SIG-M5 treated with dmso at 0.1 percent for 504 hours (cell line): Measurements from ENCODE around the gene SLC35G6.
"Not testable (repeated sequence)": the region's sequence is repeated elsewhere in the genome, so short reads cannot be mapped to it uniquely, and the experiment has no call there.

ENCODE experiments used
- DNase-seq: peaks from one replicate; lab custom pipeline; 2025; ENCODE audit not compliant: unreplicated experiment; lab: John Stamatoyannopoulos, UW

The SLC35G6 gene

GRCh38 chr17:7481275-7481674, at the start of gene SLC35G6:
Gene SLC35G6 (plus strand): TSS chr17:7481446. CDS start chr17:7481517, 71 bp downstream.
- not testable (repeated sequence) for DNase-seq

GRCh38 chr17:7432296-7432695, 49.0 kb upstream of the SLC35G6 start:
- no peak for DNase-seq

GRCh38 chr17:7435676-7436555, 45.3 kb upstream of the SLC35G6 start:
- peak; percentile 73 for DNase-seq

- DNase-seq: peak; percentile 65
These were observed 44.5 kb upstream of the SLC35G6 start for GRCh38 chr17:7436556-7437368.

- DNase-seq: no peak
These were observed 43.8 kb upstream of the SLC35G6 start for GRCh38 chr17:7437369-7437863.

GRCh38 chr17:7437950-7438614, 43.2 kb upstream of the SLC35G6 start:
- DNase-seq: peak; percentile 61

DNA sequence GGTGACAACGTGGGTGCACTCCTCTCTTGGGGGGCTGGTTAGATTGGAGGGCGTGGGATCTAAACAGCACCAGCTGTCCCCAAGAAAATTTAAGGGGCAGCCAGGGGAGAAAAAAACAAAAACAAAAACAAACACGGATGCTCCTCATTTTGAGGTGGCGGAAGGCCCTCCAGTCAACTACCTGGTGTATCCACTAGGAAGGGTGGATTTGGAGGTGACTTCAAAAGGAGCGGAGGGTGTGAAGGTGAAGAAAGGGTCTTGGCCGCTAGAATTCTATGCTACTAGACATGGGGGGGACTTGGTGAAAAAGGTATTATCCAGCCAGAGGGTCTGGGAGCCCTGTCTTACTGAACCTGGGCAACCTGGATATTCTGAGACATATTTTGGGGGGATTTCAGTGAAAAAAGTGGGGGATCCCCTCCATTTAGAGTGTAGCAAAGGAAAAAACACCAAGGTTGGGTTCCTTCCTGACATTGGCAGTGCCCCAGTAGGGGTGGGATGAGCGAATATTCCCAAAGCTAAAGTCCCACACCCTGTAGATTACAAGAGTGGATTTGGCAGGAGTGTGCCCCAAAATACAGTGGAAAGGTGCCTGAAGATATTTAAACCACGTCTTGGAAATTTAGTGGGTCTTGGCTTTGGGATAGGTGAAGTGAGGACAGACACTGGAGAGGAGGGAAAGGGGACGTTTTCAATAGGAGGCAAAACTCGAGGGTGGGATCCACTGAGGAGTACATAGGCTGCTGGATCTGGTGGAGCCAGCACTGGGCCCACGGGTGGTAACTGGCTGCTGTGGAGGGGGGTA, 42.4 kb upstream of the SLC35G6 start:
- no peak for DNase-seq

- no peak for DNase-seq
These were observed 41.7 kb upstream of the SLC35G6 start, which contains the start of gene FGF11 for GRCh38 chr17:7439462-7440112. Gene FGF11 (plus strand): TSS chr17:7439512. CDS start chr17:7439621, 109 bp downstream.

- DNase-seq: peak; percentile 36
These were observed 41.0 kb upstream of the SLC35G6 start for GRCh38 chr17:7440113-7440833.

DNA sequence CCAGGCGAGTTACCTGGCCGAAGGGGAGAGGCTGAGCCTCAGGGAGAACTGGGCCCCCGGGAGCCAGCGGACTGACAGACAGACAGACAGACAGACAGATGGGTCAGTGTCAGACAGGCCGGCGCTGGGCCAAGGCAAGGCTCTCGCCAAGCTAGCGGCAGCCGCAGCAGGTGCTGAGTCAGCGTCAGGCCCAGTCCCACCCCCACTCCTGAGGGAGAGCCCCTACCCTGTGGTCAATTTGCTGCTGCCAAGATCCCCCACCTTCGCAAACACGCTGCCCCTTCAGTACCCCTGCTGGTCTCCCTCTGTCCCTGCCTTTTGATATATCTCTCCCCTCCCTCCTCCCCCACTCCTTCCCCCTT, 40.4 kb upstream of the SLC35G6 start:
- DNase-seq: no peak

- DNase-seq: no peak
These were observed 40.0 kb upstream of the SLC35G6 start for GRCh38 chr17:7441266-7441665.

DNA sequence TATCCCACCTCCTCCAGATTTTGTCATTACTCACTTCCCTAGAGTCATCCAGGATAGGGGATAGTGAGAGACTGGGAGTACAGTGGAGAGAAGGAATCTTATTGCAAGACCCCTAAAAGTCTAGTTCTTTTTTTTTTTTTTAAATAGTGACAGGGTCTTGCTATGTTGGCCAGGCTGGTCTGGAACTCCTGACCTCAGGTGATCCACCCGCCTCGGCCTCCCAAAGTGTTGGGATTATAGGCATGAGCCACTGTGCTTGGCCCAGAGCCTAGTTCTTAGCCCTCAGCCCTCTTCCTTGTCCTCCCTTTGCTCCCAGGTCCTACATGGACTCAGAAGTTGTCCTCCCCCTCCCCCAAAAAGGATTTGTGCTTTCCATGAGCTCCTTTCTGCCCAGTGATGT, 39.1 kb upstream of the SLC35G6 start:
- DNase-seq: no peak

DNA sequence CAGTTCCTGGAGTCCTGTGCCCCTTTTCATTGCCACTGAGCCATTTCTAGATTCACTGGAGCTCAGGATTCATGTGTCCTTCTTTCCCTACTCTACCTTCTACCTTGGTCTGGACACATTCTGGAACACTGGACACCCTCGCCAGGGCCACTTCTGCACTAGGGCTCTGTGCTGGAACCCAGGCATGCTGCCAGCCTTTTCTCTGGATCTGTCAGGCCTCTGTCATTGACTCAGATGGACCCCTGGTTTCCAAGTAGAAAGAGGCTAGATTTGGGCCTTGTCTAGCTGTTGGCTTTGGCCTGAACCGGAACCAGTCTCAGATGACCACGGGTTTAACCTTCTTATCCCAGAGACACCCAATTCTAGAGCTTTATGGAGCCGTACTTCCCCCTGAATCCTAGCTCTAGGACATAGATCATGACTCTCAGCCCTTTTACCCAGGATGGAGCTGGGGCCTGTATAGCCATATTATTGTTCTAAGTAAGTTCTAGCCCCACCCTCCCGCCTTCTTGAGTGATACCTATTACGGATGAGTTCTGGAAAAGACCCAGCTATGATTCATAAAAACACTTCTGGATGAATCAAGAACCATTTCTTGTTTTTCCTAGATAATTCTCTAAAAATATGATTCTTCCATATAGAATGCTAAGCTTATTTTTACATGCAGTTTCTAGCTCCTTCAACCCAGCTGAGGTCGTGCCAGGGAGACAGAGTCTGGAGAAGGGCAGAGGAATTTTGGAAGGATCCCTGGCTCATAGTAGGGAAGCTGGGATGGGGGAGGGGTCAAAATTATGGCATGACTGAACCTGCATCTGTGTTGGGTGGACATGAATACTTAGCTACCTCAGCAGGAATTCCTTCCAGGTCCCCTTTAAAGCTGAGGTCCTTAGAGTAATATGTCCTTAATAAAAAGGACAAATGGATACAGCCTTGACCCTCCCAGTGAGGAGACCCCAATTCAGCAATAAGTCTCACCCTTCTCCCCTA, 37.5 kb upstream of the SLC35G6 start:
- no peak for DNase-seq

DNA sequence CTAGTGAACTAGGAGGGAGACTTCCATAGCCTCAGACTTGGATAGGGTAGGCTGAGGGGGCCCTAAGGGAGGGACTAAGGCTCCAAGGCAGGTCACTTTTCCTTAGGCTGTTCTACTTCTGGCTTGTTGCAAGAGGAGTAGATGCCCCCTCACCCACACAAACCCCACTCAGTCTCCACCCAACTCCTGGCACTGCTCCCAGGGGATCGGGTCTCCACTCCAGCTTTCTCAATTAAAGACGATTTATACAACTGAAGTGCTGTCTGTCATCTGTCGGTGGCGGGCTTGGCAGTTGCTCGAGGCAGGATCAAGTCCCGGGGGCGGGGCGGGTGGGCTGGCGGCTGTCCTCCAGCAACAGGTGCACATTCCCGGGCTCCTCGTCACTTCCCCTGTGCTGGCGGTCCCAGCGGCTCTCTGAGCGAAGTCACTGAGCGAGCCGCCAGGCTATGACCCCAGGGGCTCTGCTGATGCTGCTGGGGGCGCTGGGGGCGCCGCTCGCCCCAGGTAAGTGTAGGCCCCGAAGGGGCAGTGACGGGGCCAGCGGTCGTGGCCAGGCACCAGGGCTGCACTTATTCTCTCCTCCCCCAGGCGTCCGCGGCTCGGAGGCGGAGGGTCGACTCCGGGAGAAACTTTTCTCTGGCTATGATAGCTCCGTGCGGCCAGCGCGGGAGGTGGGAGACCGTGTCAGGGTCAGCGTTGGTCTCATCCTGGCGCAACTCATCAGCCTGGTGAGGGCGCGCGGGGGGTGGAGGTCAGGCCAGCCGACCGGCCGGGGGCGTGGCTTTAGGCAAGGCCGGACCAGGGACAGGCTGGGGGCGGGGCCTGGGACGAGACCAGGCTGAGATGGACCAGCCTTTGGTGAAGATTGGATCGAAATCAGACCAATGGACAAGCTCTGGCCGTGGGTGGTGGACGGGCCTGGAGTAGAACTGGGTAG, 36.3 kb upstream of the SLC35G6 start, which contains the start of gene CHRNB1:
Gene CHRNB1 (plus strand): TSS at position 380 of the 937 bp plus-strand sequence. CDS start 67 bp downstream, at position 447.
- DNase-seq: no peak

- no peak for DNase-seq
These were observed 35.7 kb upstream of the SLC35G6 start for GRCh38 chr17:7445619-7445968.

- DNase-seq: no peak
These were observed 32.8 kb upstream of the SLC35G6 start for GRCh38 chr17:7448461-7448860.
